SU-DHL-6 (cell line): ENCODE results near the gene KRT84.

Experiments
- H2AFZ ChIP-seq: fragments of 200-600 bp; sonication (generic); 2 replicates; pipeline ENCODE4 v1.6.1; 2014; ENCODE audit warnings: low read depth, mild to moderate bottlenecking, moderate library complexity, mixed read lengths, antibody characterized with exemption, low read length; ENCODE audit not compliant: severe bottlenecking
- H3F3A ChIP-seq: fragments of 200-600 bp; shearing (Covaris generic); 2 replicates; pipeline ENCODE4 v1.6.0; 2016; ENCODE audit warnings: antibody characterized with exemption, mild to moderate bottlenecking; ENCODE audit not compliant: insufficient read depth
- H3K27ac ChIP-seq: fragments of 200-600 bp; sonication (generic); 2 replicates; pipeline ENCODE4 v1.5.1; 2016; ENCODE audit warnings: low read depth, mild to moderate bottlenecking, low read length, moderate library complexity, mixed read lengths
- H3K27me3 ChIP-seq: fragments of 200-600 bp; sonication (generic), shearing (Covaris generic); 2 replicates; pipeline ENCODE4 v1.6.0; 2014; ENCODE audit warnings: mild to moderate bottlenecking, low read length
- H3K36me3 ChIP-seq: fragments of 200-600 bp; sonication (generic); 2 replicates; pipeline ENCODE4 v1.6.1; 2014; ENCODE audit warnings: mild to moderate bottlenecking, low read length, mixed read lengths
- H3K4me2 ChIP-seq: fragments of 300-600, 200-600 bp; shearing (Covaris generic), sonication (generic); 2 replicates; pipeline ENCODE4 v1.6.0; 2014; ENCODE audit warnings: low read length, low read depth, mild to moderate bottlenecking; ENCODE audit not compliant: poor library complexity, severe bottlenecking
- H3K4me3 ChIP-seq: fragments of 200-600 bp; sonication (generic); 2 replicates; pipeline ENCODE4 v1.5.1; 2014; ENCODE audit warnings: antibody characterized with exemption, low read length, mild to moderate bottlenecking, mixed read lengths; ENCODE audit not compliant: insufficient read depth, poor library complexity, severe bottlenecking
- H3K79me2 ChIP-seq: fragments of 200-600 bp; sonication (generic); 2 replicates; pipeline ENCODE4 v1.6.1; 2014; ENCODE audit warnings: mild to moderate bottlenecking, low read length, moderate library complexity; ENCODE audit not compliant: insufficient read depth
- H3K9ac ChIP-seq: fragments of 200-600 bp; sonication (generic); 2 replicates; pipeline ENCODE4 v1.7.0; 2014; ENCODE audit warnings: mild to moderate bottlenecking, low read length
- H3K9me2 ChIP-seq: fragments of 200-600 bp; sonication (generic); replicated peaks from 2 replicates; pipeline ENCODE4 v1.6.1; 2014; ENCODE audit warnings: low read length; ENCODE audit not compliant: insufficient read depth
- H3K9me3 ChIP-seq: fragments of 200-600 bp; sonication (generic); 2 replicates; pipeline ENCODE4 v1.6.1; 2014; ENCODE audit warnings: low read length, mixed read lengths; ENCODE audit not compliant: insufficient read depth
- H4K20me1 ChIP-seq: fragments of 200-600 bp; sonication (generic); 2 replicates; pipeline ENCODE4 v1.6.1; 2014; ENCODE audit warnings: low read depth, mild to moderate bottlenecking, antibody characterized with exemption, low read length, moderate library complexity, mixed read lengths
- CTCF ChIP-seq: fragments of 200-600 bp; sonication (generic); IDR thresholded peaks from one replicate; pipeline ENCODE4 v1.5.1; 2017; ENCODE audit warnings: antibody characterized with exemption, mild to moderate bottlenecking, low read length, moderate library complexity; ENCODE audit not compliant: insufficient read depth, poor library complexity, severe bottlenecking
- EZH2phosphoT487 ChIP-seq: fragments of 200-600 bp; sonication (generic), shearing (Covaris generic); conservative IDR thresholded peaks from 2 replicates; pipeline ENCODE4 v1.6.1; 2018; ENCODE audit warnings: mild to moderate bottlenecking, antibody characterized with exemption, low read length, moderate library complexity, mixed read lengths

The KRT84 gene

GRCh38 chr12:52336641-52337040 is 48.8 kb downstream of the KRT84 start:
- no peak overlapping the region for H2AFZ ChIP-seq
- no peaks in the 10 kb centered on the region for H3F3A ChIP-seq
- no peaks in the 10 kb centered on the region for H3K79me2 ChIP-seq
- no peak overlapping the region for H3K27ac ChIP-seq
- no peak overlapping the region for H3K9ac ChIP-seq
- H3K9me3 ChIP-seq: no peaks in the 10 kb centered on the region
- TF ChIP-seq EZH2phosphoT487: no peak
- no peak for TF ChIP-seq CTCF
- H3K4me3 ChIP-seq: no peak overlapping the region
- H3K36me3 ChIP-seq: no peaks in the 10 kb centered on the region
- H4K20me1 ChIP-seq: no peaks in the 10 kb centered on the region
- H3K4me2 ChIP-seq: no peak overlapping the region
- no peaks in the 10 kb centered on the region for H3K27me3 ChIP-seq
- H3K9me2 ChIP-seq: no peaks in the 10 kb centered on the region

- H3K4me3 ChIP-seq: no peak overlapping the region
- H3K27me3 ChIP-seq: no peaks in the 10 kb centered on the region
- no peaks in the 10 kb centered on the region for H4K20me1 ChIP-seq
- H3K9ac ChIP-seq: no peak overlapping the region
- no peaks in the 10 kb centered on the region for H3K9me3 ChIP-seq
- H3F3A ChIP-seq: no peaks in the 10 kb centered on the region
- H3K9me2 ChIP-seq: no peaks in the 10 kb centered on the region
- no peak overlapping the region for H3K27ac ChIP-seq
- no peaks in the 10 kb centered on the region for H3K79me2 ChIP-seq
- TF ChIP-seq CTCF (no peak), EZH2phosphoT487 (no peak)
- no peak overlapping the region for H2AFZ ChIP-seq
- no peaks in the 10 kb centered on the region for H3K36me3 ChIP-seq
- H3K4me2 ChIP-seq: no peak overlapping the region
Observed at GRCh38 chr12:52335598-52336262, 49.7 kb downstream of the KRT84 start.

GRCh38 chr12:52334185-52334584 is 51.3 kb downstream of the KRT84 start:
- Histone ChIP-seq H3K27me3 (no peaks in the 10 kb centered on the region), H3F3A (no peaks in the 10 kb centered on the region), H3K4me2 (no peak overlapping the region), H4K20me1 (no peaks in the 10 kb centered on the region), H3K27ac (no peak overlapping the region), H2AFZ (no peak overlapping the region), H3K4me3 (no peak overlapping the region), H3K79me2 (no peaks in the 10 kb centered on the region), H3K9me3 (no peaks in the 10 kb centered on the region), H3K9me2 (no peaks in the 10 kb centered on the region), H3K36me3 (no peaks in the 10 kb centered on the region), H3K9ac (no peak overlapping the region)
- no peak for TF ChIP-seq CTCF
